ENCODE results near the gene GNAI3.

The GNAI3 gene

DNA sequence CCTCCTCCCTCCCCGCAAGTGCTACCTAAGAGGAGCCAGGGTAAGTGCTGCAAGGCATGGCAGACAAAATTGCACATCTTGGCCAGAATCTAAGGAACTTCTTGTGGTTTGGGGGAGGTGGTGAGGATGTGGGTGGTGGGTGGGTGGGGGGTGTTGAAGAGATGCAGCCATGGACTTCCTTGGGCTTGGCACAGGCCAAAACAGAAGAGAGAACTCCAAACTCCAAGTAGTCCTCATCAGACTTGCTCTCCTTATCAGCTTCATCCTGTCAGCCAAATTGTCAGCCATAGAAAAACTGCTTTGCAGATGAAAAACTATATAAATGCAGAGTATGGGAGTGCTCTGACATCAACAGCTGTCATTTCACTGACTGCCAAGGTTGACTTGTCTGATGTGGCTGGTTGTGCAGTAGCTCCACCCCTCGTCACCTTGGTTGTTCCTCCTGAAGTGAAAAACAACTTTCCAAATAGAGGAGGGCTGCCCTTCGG, 46.0 kb upstream of the GNAI3 start:
- DNase-seq (ENCODE audit: low spot score) = no peak
- TF ChIP-seq CTCF (IDR thresholded peaks at IDR 0.05; ENCODE audit: borderline replicate concordance, control extremely low read depth, extremely low read depth, insufficient read depth, missing control alignments) = no peak
- in situ Hi-C loops (cut with MboI; ENCODE audit: low sequenced_read_pairs, unreplicated experiment) = no loop called here

DNA sequence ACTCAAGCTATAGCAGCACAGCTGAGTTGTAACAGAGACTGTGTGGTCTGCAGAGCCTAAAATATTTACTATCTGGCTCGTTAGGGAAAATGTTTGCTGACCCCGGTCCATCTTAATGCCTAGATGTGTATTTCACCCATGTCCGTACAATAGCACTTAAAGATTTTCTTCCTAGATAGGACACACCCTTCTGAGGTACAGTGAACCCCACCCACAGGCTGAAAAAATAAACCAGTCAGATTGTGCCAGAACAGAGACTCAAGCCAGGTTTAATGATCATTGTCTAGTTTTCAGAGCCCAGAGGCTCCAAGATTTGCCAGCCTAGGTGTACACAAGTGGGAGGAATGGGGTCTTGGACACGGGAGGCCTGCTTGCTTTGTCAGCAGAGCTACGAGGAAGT, 44.5 kb upstream of the GNAI3 start:
- DNase-seq (ENCODE audit: low spot score) = no peak
- in situ Hi-C loops (cut with MboI; ENCODE audit: low sequenced_read_pairs, unreplicated experiment) = no loop called here
- TF ChIP-seq CTCF (IDR thresholded peaks at IDR 0.05; ENCODE audit: borderline replicate concordance, control extremely low read depth, extremely low read depth, insufficient read depth, missing control alignments) = no peak

GRCh38 chr1:109504974-109505373, 43.4 kb upstream of the GNAI3 start:
- DNase-seq (ENCODE audit: low spot score) = no peak
- no peak for TF ChIP-seq CTCF (IDR thresholded peaks at IDR 0.05; ENCODE audit: borderline replicate concordance, control extremely low read depth, extremely low read depth, insufficient read depth, missing control alignments)
- in situ Hi-C loops (cut with MboI; ENCODE audit: low sequenced_read_pairs, unreplicated experiment) = no loop called here

- in situ Hi-C loops (cut with MboI; ENCODE audit: low sequenced_read_pairs, unreplicated experiment) = no loop called here
- DNase-seq (ENCODE audit: low spot score) = no peak
- TF ChIP-seq CTCF (IDR thresholded peaks at IDR 0.05; ENCODE audit: borderline replicate concordance, control extremely low read depth, extremely low read depth, insufficient read depth, missing control alignments) = no peak
Measured at GRCh38 chr1:109508001-109508872, 40.2 kb upstream of the GNAI3 start.

- in situ Hi-C loops (cut with MboI; ENCODE audit: low sequenced_read_pairs, unreplicated experiment) = no loop called here
- no peak for TF ChIP-seq CTCF (IDR thresholded peaks at IDR 0.05; ENCODE audit: borderline replicate concordance, control extremely low read depth, extremely low read depth, insufficient read depth, missing control alignments)
- DNase-seq (ENCODE audit: low spot score) = no peak
Measured at GRCh38 chr1:109508873-109509175, 39.6 kb upstream of the GNAI3 start.

DNA sequence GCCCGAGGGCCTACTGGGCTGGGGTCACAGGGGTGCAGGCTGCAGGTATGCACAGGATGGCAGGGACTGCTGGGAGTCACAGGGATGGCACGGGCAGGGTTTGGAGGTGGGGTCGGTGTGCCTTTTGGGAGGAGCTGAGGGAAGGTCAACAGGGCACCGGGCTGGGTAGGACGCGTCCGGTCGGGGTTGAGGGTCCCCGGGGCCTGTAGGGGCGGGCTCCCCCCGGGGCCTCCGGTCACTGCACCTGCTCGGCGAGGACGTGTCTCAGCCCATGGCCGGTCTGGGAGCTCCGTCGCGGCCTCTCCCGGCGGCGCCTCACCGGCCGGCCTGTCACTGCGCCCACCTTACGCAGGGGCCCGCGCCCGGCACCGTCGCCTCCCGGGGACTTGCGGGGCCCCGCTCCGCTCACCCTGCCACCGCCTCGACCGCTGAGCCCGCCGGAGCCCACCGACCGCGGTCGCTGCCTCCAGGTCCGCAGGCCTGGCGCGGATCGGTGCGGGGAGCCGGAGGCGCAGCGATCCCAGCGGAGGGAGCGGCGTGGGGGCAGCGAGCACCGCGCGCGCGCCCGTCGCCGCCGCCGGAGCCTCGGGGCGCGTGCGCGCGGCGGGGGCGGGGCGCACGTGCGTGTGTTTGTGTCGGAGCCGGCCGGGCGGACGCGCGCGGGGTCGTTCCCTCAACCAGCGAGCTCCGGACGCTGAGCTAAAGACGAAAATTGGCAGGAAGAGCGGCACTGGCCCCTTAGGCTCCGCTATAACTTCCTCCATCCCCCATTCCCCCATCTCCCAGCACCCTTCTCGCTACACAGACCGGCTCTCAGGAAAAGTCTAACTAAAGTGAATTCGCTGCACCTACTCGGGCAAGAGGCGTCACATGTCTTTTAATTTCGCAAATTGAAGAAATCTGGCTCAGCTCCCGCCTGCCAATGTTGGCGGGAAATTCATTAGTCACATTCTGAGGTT, 39.0 kb upstream of the GNAI3 start, which contains the start of gene AMIGO1:
AMIGO1 (minus strand) TSS at position 552 of the 959 bp plus-strand sequence. CDS start 815 bp downstream, outside the sequence.
- DNase-seq (ENCODE audit: low spot score) = peak; percentile 85
- TF ChIP-seq CTCF (IDR thresholded peaks at IDR 0.05; ENCODE audit: borderline replicate concordance, control extremely low read depth, extremely low read depth, insufficient read depth, missing control alignments) = no peak
- in situ Hi-C loops (cut with MboI; ENCODE audit: low sequenced_read_pairs, unreplicated experiment) = no loop called here
